NCI-H774 (cell line): ENCODE results near the gene DPH2.

ENCODE experiments used
- DNase-seq: peaks from one replicate; lab custom pipeline; 2025; lab: John Stamatoyannopoulos, UW

The DPH2 gene

GRCh38 chr1:43945674-43946235 lies 24.1 kb upstream of the DPH2 start:
- no peak for DNase-seq

- DNase-seq: peak; percentile 100
These were observed 23.4 kb upstream of the DPH2 start, which contains the start of gene IPO13 for GRCh38 chr1:43946236-43947060. Gene IPO13 (plus strand): TSS chr1:43946950. CDS start chr1:43947601, 651 bp downstream.

- no peak for DNase-seq
These were observed 22.5 kb upstream of the DPH2 start for GRCh38 chr1:43947061-43947873.

GRCh38 chr1:43947874-43948437 lies 21.9 kb upstream of the DPH2 start:
- DNase-seq: no peak

- DNase-seq: no peak
These were observed 20.1 kb upstream of the DPH2 start for GRCh38 chr1:43949678-43950077.

- no peak for DNase-seq
These were observed 18.5 kb upstream of the DPH2 start for GRCh38 chr1:43951021-43951985.

GRCh38 chr1:43952731-43953346 lies 17.0 kb upstream of the DPH2 start:
- peak; percentile 44 for DNase-seq

- DNase-seq: no peak
These were observed 16.4 kb upstream of the DPH2 start for GRCh38 chr1:43953361-43953760.

GRCh38 chr1:43954036-43954435 lies 15.8 kb upstream of the DPH2 start:
- no peak for DNase-seq

GRCh38 chr1:43956234-43956633 lies 13.6 kb upstream of the DPH2 start:
- DNase-seq: no peak

GRCh38 chr1:43957407-43958040 lies 12.3 kb upstream of the DPH2 start:
- DNase-seq: no peak

GRCh38 chr1:43958351-43959255 lies 11.2 kb upstream of the DPH2 start:
- DNase-seq: no peak

GRCh38 chr1:43960798-43961197 lies 9.0 kb upstream of the DPH2 start:
- no peak for DNase-seq

GRCh38 chr1:43961692-43962091 lies 8.1 kb upstream of the DPH2 start:
- no peak for DNase-seq

GRCh38 chr1:43962324-43962723 lies 7.5 kb upstream of the DPH2 start:
- DNase-seq: no peak

GRCh38 chr1:43963006-43963405 lies 6.8 kb upstream of the DPH2 start:
- no peak for DNase-seq

- no peak for DNase-seq
These were observed 5.9 kb upstream of the DPH2 start for GRCh38 chr1:43963890-43964289.

- no peak for DNase-seq
These were observed 4.5 kb upstream of the DPH2 start for GRCh38 chr1:43965316-43965715.

- DNase-seq: no peak
These were observed 1.4 kb upstream of the DPH2 start for GRCh38 chr1:43968348-43968948.
